ENCODE data around the gene PRR12.

GRCh38 chr19:49573425-49573824 lies 17.6 kb upstream of the PRR12 start:
- no peak for TF ChIP-seq PKNOX1 (IDR thresholded peaks at IDR 0.05)
- TF ChIP-seq ELF4 (IDR thresholded peaks at IDR 0.05), result no peak
- no peak for TF ChIP-seq BHLHE40 (IDR thresholded peaks at IDR 0.05; ENCODE audit: borderline replicate concordance)
- TF ChIP-seq TARDBP (IDR thresholded peaks at IDR 0.05), result no peak
- TF ChIP-seq NFRKB (IDR thresholded peaks at IDR 0.05), result no peak
